Measurements from ENCODE around the gene ITGAL.
"Not testable (repeated sequence)": the region's sequence is repeated elsewhere in the genome, so short reads cannot be mapped to it uniquely, and the experiment has no call there.

Gene ITGAL

GRCh38 chr16:30472328-30472942 is at the start of gene ITGAL:
Gene ITGAL (plus strand): TSS chr16:30472742. CDS start chr16:30472838, 96 bp downstream.
- peak; percentile 65 to 72 for DNase-seq

- DNase-seq, result no peak
Observed at GRCh38 chr16:30428055-30428454, 44.5 kb upstream of the ITGAL start.

- no peak for DNase-seq
Observed at GRCh38 chr16:30429418-30429677, 43.2 kb upstream of the ITGAL start.

- peak; percentile 90 to 93 for DNase-seq
Observed at GRCh38 chr16:30429678-30430427, 42.7 kb upstream of the ITGAL start, which contains the start of gene DCTPP1. Gene DCTPP1 (minus strand): TSS chr16:30430030. CDS start chr16:30429980, 50 bp downstream.

- DNase-seq, result no peak
Observed at GRCh38 chr16:30430428-30430970, 42.0 kb upstream of the ITGAL start.

- peak; percentile 61 to 65 for DNase-seq
Observed at GRCh38 chr16:30434852-30435251, 37.7 kb upstream of the ITGAL start.

- DNase-seq, result no peak
Observed at GRCh38 chr16:30437511-30438046, 35.0 kb upstream of the ITGAL start.

GRCh38 chr16:30438835-30439234 is 33.7 kb upstream of the ITGAL start:
- DNase-seq, result no peak

- DNase-seq, result no peak
Observed at GRCh38 chr16:30439720-30440348, 32.7 kb upstream of the ITGAL start.

GRCh38 chr16:30443631-30444030 is 28.9 kb upstream of the ITGAL start:
- no peak for DNase-seq

- DNase-seq, result no peak
Observed at GRCh38 chr16:30444231-30445148, 28.1 kb upstream of the ITGAL start.

- no peak for DNase-seq
Observed at GRCh38 chr16:30445149-30445407, 27.5 kb upstream of the ITGAL start.

GRCh38 chr16:30445408-30446202 is 26.9 kb upstream of the ITGAL start, which contains the start of gene SEPHS2:
Gene SEPHS2 (minus strand): TSS chr16:30445874. CDS start chr16:30445727, 147 bp downstream.
- peak; percentile 95 to 98 for DNase-seq

- DNase-seq, result no peak
Observed at GRCh38 chr16:30446203-30446595, 26.3 kb upstream of the ITGAL start.

GRCh38 chr16:30447512-30448226 is 24.9 kb upstream of the ITGAL start:
- DNase-seq, result no peak

- no peak for DNase-seq
Observed at GRCh38 chr16:30449116-30449435, 23.5 kb upstream of the ITGAL start.

GRCh38 chr16:30452709-30453580 is 19.6 kb upstream of the ITGAL start:
- not testable (repeated sequence) for DNase-seq

GRCh38 chr16:30456302-30456701 is 16.2 kb upstream of the ITGAL start:
- no peak for DNase-seq

GRCh38 chr16:30457256-30457655 is 15.3 kb upstream of the ITGAL start:
- DNase-seq, result no peak
